Omental fat pad (tissue), 4 donors: ENCODE measurements around the gene FSCN2. TPM values are rescaled to one million over a fixed set of nuclear protein-coding genes. Genes with fewer than 3 reads are reported as not detected.

ENCODE experiments used
- ATAC-seq: fragments of 150-250 bp; one replicate; pipeline ENCODE4 v1.9.1; 2016; ENCODE audit warnings: mild to moderate bottlenecking, moderate library complexity; ENCODE audit not compliant: low FRiP score
- DNase-seq: peaks from one replicate; pipeline ENCODE4 v3.0.0-alpha.2; 2019; ENCODE audit warnings: low spot score
- CTCF ChIP-seq, 3 donors: fragments of 450-650 bp; IDR thresholded peaks; one replicate each; pipeline ENCODE4 v1.5.1; 2016 to 2017; ENCODE audit warnings: antibody characterized with exemption in 3 of 3, mild to moderate bottlenecking in 3 of 3, moderate library complexity in 2 of 3
- total RNA-seq, 4 donors: library from RNA; depleted of rRNA; stranded (reverse); fragments of >200 nt; gene quantifications; one replicate each; pipeline ENCODE4 v1.1.0, GENCODE V29; 2016

FSCN2 gene
- total RNA-seq, 4 donors from 2014 or later: 0.31 to 0.95 (median 0.36) TPM; not detected in 1

- DNase-seq (no peak), ATAC-seq (no peak)
- TF ChIP-seq CTCF (IDR thresholded peaks at IDR 0.05): no peak
Observed at GRCh38 chr17:81492202-81492601, 36.0 kb upstream of the FSCN2 start.

- ATAC-seq (no peak), DNase-seq (no peak)
- TF ChIP-seq CTCF (IDR thresholded peaks at IDR 0.05): no peak
Observed at GRCh38 chr17:81492706-81493105, 35.5 kb upstream of the FSCN2 start.

GRCh38 chr17:81493198-81494038 lies 34.8 kb upstream of the FSCN2 start:
- ATAC-seq (no peak), DNase-seq (no peak)
- TF ChIP-seq CTCF (IDR thresholded peaks at IDR 0.05): no peak

GRCh38 chr17:81494626-81495377 lies 33.4 kb upstream of the FSCN2 start:
- no peak for ATAC-seq
- no peak for TF ChIP-seq CTCF (IDR thresholded peaks at IDR 0.05)
- no peak for DNase-seq

- ATAC-seq (no peak), DNase-seq (no peak)
- no peak for TF ChIP-seq CTCF (IDR thresholded peaks at IDR 0.05)
Observed at GRCh38 chr17:81498953-81499600, 29.1 kb upstream of the FSCN2 start.

- ATAC-seq (peak; percentile 38), DNase-seq (no peak)
- no peak for TF ChIP-seq CTCF (IDR thresholded peaks at IDR 0.05)
Observed at GRCh38 chr17:81499601-81499970, 28.6 kb upstream of the FSCN2 start.
